ENCODE results near the gene PRICKLE4.
"Not testable (repeated sequence)": the region's sequence is repeated elsewhere in the genome, so short reads cannot be mapped to it uniquely, and the experiment has no call there.

Gene PRICKLE4

DNA sequence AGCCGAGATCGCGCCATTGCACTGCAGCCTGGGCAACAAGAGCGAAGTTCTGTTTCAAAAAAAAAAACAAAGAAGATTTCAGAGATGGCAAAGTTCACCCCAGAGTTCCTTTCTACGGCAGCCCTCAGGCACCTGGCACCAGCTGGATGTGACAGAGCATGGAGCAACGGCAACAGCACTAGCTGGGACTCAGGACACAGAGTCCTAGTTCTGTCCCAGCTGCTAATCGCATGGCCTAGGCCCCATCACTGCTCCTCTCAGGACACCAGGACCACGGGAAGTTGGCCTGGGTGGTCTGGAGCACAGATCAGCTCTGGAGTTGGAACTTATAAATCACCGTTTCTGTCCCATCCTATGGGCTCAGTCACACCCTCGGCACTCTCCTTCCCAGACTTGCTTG lies 34.5 kb upstream of the PRICKLE4 start:
- no peak for DNase-seq (ENCODE audit: low read depth)

DNA sequence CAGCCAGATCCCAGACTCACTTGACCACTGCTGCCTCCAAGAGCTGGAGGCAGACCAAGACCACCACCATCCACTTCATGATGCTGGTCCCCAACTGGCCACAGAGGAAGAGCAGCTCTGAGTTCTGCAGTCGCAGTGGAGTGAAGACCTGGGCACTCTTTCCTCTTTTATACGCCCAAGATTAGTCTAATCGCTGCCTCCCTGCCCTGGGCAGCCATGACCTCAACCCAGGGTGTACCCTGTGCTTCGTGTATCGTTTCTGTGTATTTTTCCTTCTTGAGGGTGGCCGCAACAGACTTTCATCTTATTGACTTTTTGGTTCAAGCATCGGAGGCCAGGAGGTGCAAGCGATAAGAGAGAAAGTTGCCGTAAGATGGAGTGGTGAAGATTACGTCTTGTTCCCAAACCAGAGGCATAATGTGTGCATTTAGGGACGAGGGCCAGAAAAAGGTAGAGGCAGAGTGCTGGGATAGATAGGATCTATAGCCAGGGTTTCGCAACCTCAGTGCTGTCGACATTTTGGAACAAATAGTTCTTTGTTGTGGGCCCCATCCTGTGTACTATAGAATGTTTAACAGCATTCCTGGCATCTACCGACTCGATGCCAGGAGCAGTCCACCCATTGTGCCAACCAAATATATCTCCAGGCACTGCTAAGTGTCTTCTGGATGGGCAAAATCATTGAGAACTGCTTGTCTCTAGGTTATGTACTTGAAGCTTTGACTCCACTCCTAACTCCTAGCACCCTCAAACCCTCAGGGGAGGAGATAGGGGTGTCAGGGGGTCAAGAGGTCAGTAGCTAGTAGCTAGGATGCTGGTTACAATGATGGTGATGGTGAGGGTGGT lies 33.1 kb upstream of the PRICKLE4 start, which contains the start of gene PGC:
Gene PGC (minus strand): TSS at position 142 of the 846 bp plus-strand sequence. CDS start 63 bp downstream, at position 79.
- DNase-seq (ENCODE audit: low read depth) = no peak

GRCh38 chr6:41748102-41748477 lies 32.5 kb upstream of the PRICKLE4 start:
- no peak for DNase-seq (ENCODE audit: low read depth)

GRCh38 chr6:41748542-41748941 lies 32.0 kb upstream of the PRICKLE4 start:
- DNase-seq (ENCODE audit: low read depth) = no peak

- no peak for DNase-seq (ENCODE audit: low read depth)
These were observed 30.2 kb upstream of the PRICKLE4 start for GRCh38 chr6:41750374-41750773.

GRCh38 chr6:41755895-41756294 lies 24.7 kb upstream of the PRICKLE4 start:
- no peak for DNase-seq (ENCODE audit: low read depth)

DNA sequence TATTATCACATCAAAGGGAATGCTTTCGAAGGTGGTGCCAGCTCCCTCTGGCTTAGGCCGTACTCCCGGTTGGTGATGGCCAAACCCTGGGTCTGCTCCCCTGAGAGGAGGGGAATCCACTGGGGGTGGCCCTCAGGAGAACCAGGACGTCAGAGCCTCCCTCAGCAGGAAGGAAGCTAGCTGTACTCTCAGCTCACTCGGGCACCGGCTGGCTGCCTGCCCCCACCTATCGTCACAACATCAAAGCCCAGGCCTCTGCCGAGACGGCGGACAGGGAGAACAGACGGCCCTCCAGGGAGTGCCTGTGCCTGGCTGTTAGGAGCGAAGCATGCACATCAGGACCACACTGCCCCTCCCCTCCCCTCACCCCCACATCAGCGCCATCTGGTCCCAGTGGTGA lies 24.2 kb upstream of the PRICKLE4 start:
- no peak for DNase-seq (ENCODE audit: low read depth)

DNA sequence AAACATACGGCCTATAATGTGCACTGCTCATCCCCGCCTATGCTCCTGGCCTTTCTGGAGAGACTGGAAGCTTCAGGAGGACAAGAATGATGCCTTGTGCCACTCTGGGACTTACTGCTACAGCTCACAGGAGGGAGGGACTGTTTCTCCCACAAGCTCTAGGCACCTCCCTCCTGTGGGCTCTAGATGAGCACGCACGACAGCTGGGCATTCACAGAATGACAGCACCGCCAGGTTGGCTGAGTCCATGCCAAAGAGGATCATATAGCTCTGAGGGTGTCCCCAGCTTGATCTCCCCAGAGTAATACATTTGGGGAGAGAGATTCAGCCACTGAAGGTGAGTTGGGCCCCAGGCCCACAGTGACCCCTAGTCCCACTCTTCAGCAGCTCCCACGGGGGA lies 23.3 kb upstream of the PRICKLE4 start:
- no peak for DNase-seq (ENCODE audit: low read depth)

DNA sequence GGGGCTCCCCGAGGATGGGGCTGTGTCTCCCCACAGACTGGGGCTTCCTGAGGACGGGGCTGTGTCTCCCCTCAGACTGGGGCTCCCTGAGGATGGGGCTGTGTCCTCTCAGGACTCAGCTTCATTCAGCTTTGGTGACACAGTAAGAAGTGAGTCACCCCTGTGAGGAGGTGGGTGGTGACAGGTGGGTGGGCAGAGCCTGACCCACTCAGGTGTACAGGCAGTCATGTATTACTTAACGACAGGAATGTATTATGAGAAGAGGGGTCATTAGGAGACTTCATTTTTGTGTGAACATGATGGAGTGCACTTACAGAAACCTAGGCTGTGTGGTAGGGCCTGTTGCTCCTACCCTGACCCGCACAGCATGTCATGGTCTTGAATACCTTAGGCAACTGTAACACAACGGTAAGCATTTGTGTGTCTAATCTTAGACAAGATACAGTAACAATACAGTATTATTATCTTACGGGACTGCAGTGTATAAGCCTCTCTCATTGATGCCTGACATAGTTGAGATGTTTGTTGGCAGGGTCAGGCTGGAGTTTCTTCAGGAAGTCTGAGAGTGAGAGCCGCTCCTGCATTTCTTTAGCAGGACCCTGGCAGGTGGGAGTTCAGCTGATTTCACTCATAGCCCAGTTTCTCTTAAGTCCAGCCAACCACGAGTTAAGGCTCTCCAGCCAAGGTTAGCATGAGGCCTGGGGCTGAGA lies 22.5 kb upstream of the PRICKLE4 start:
- DNase-seq (ENCODE audit: low read depth) = no peak

DNA sequence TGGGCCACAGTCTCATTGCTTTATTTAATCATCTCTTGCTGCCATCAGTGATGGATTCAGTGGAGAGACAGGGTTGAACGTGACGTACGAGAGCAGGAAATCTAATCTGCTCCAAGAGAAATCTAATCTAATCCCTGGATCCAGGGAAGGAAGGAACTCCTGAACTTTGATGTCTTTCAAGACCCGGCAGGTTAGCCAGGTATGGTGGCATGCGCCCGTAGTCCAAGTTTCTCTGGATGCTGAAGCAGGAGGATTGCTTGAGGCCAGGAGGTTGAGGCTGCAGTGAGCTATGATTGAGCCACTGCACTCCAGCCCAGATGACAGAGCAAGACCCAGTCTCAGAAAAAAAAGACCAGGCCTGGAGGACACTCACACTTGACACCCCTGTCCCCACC lies 21.9 kb upstream of the PRICKLE4 start:
- no peak for DNase-seq (ENCODE audit: low read depth)

GRCh38 chr6:41759106-41759904 lies 21.3 kb upstream of the PRICKLE4 start:
- DNase-seq (ENCODE audit: low read depth) = no peak

GRCh38 chr6:41759905-41760579 lies 20.5 kb upstream of the PRICKLE4 start:
- no peak for DNase-seq (ENCODE audit: low read depth)

DNA sequence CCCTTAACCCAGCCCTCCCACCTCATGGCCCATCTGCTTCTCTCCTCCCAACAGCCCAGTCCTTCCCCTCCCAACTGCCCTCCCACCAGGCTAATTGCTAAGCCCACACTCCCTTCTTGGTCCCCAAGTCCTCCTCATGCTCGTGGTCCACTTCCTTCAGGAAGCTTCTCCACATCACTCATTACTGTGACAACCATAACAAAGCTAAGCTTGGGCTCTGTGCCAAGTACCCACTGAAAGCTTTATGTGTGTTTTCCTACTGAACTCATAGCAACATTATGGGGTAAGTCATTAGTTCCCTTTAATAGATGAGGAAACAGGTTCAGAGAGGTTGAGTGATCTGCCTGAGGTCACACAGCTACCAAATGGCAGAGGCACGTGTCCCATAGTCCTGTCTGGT lies 17.1 kb upstream of the PRICKLE4 start:
- no peak for DNase-seq (ENCODE audit: low read depth)

GRCh38 chr6:41766043-41766664 lies 14.4 kb upstream of the PRICKLE4 start:
- DNase-seq (ENCODE audit: low read depth) = not testable (repeated sequence)

GRCh38 chr6:41767112-41767833 lies 13.3 kb upstream of the PRICKLE4 start:
- no peak for DNase-seq (ENCODE audit: low read depth)

DNA sequence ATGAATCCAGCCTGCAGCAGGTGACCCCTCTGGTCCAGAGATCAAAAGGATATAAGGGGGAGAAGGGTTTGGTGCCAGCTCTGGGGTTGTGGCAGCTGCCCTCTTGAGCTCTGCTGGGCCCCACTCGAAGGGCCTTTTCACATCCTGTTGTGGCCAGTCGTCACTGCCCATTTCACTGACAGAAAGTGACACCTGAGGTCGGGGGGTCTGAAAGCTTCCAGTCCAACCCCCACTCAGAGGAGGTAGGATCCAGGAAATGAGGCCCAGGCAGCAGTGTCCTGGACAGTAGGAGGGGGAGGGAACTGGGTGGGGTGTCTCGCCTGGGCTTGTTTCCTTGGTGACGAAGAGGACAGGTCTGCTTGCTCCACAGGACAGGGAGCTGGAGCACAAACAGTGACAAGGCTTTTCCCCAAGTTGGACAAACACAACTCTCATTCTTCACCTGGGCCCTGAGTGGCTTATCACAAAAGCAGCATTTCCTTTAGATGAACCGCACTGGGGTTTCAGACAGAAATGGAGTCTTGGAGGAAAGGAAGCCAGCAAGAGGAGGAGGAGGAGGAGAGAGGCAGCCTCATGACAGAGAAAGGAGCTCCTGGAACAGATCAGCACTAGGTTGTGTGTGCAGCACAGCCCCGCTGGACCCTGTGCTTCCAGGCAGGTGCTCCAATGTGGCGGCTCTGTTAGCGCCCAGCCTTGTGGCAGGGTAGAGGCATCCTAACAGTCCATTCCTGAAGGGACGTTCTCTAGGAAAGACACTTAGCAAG lies 11.9 kb upstream of the PRICKLE4 start:
- no peak for DNase-seq (ENCODE audit: low read depth)

- no peak for DNase-seq (ENCODE audit: low read depth)
These were observed 11.2 kb upstream of the PRICKLE4 start for GRCh38 chr6:41769376-41769775.

DNA sequence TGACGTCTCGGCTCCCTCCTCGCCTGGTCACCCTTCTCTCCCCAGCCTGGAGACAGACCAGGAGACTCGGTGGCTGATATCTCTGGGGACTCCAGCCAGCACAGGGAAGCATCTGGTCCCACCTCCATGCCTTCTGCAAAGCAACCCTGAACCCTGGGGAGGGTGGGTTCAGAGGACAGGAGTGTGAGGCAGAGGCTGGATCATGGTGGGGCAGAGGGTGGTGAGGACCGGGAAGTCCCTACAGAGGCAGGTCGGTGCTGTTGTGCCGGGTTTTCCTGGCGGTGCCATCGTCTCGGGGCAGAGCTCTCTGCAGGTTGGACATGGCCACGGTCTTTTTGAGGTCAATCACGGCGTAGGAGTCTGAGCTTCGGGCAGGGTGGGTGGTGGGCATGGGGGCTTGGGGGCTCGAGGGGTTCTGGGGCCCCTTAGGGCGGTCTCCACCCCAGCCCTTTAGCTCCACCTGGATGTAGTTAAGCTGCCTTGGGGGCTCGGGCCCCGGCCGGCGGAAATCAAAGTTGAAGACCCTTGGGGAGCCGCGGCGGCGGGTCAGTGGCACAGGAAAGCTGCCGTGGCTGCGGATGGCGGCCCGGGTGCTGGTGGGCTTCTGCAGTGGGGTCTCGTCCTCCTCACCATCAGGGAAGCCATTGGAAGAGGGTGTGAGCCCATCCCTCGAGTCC lies 10.1 kb upstream of the PRICKLE4 start:
- DNase-seq (ENCODE audit: low read depth) = no peak
